B cell (primary cell): Measurements from ENCODE around the gene PIP4P1. TPM values are rescaled to one million over a fixed set of nuclear protein-coding genes. Genes with fewer than 3 reads are reported as not detected.
"Not testable (repeated sequence)": the region's sequence is repeated elsewhere in the genome, so short reads cannot be mapped to it uniquely, and the experiment has no call there.

Experiments used
- ATAC-seq: fragments of 200-7000 bp; cut with Tn5 transposase; one replicate; pipeline ENCODE4 v1.10.0; 2021; ENCODE audit warnings: low read depth, mild to moderate bottlenecking, moderate number of reproducible peaks, moderate library complexity
- CTCF ChIA-PET: fragments of 350-600 bp; sonication (Branson Sonifier 250); formaldehyde crosslinking; loops from one replicate; lab custom pipeline; 2021; ENCODE audit warnings: antibody characterized with exemption, inconsistent platforms; lab: Charles Lee
- POLR2A ChIA-PET: fragments of 350-600 bp; sonication (Branson Sonifier 250); formaldehyde crosslinking; loops from one replicate; lab custom pipeline; 2021; ENCODE audit warnings: antibody characterized with exemption; lab: Charles Lee
- DNase-seq: peaks from one replicate; pipeline ENCODE4 v3.0.0; 2013
- H2AFZ ChIP-seq: 2 replicates; pipeline ENCODE4 v1.6.1; 2012; ENCODE audit warnings: mild to moderate bottlenecking, low read depth, low read length; ENCODE audit not compliant: insufficient read depth, poor library complexity, severe bottlenecking
- H3K27ac ChIP-seq, 2 donors: 1 replicate in 1 of 2; 2 replicates in 1 of 2; pipeline ENCODE4 v1.5.1; 2012 to 2013; ENCODE audit warnings: low read length in 2 of 2, mild to moderate bottlenecking in 2 of 2, moderate library complexity in 1 of 2
- H3K27me3 ChIP-seq, 4 experiments: fragments of 200-600 bp in 1 of 4; sonication (generic) in 1 of 4; replicated peaks in 1 of 4; 1 replicate in 2 of 4; 2 replicates in 2 of 4; pipeline versions ENCODE4 v1.6.1 to v1.7.0; 2013 to 2016; ENCODE audit warnings: low read length in 3 of 4, mild to moderate bottlenecking in 2 of 4, mixed read lengths in 1 of 4, moderate library complexity in 1 of 4; ENCODE audit not compliant: insufficient read depth in 4 of 4, control insufficient read depth in 3 of 4; ENCODE audit errors: control extremely low read depth in 1 of 4
- H3K36me3 ChIP-seq, 2 experiments: replicated peaks in 1 of 2; 1 replicate in 1 of 2; 2 replicates in 1 of 2; pipeline versions ENCODE4 v1.6.1 to v1.7.1; 2013; ENCODE audit warnings: low read length in 1 of 2; ENCODE audit not compliant: insufficient read depth in 2 of 2, control insufficient read depth in 1 of 2; ENCODE audit errors: control extremely low read depth in 1 of 2, extremely low read depth in 1 of 2
- H3K4me1 ChIP-seq, 2 donors: fragments of 200-600 bp in 1 of 2; sonication (generic) in 1 of 2; 1 replicate in 1 of 2; 2 replicates in 1 of 2; pipeline versions ENCODE4 v1.5.1 to v1.6.1; 2013 to 2017; ENCODE audit warnings: low read length in 2 of 2; ENCODE audit not compliant: control insufficient read depth in 2 of 2, insufficient read depth in 2 of 2
- H3K4me2 ChIP-seq: replicated peaks from 2 replicates; pipeline ENCODE3; 2012; ENCODE audit warnings: mild to moderate bottlenecking, low read depth, low read length; ENCODE audit not compliant: poor library complexity, severe bottlenecking
- H3K4me3 ChIP-seq, 5 experiments: fragments of 200-600 bp in 1 of 5; sonication (generic) in 1 of 5; 1 replicate in 3 of 5; 2 replicates in 2 of 5; pipeline versions ENCODE4 v1.5.1 to v1.7.0; 2011 to 2016; ENCODE audit warnings: low read length in 4 of 5, mild to moderate bottlenecking in 4 of 5, low read depth in 2 of 5, control low read depth in 1 of 5, moderate library complexity in 1 of 5; ENCODE audit not compliant: insufficient read depth in 1 of 5; ENCODE audit errors: control extremely low read depth in 1 of 5, extremely low read depth in 1 of 5
- H3K79me2 ChIP-seq: fragments of 200-600 bp; sonication (generic); one replicate; pipeline ENCODE4 v1.6.0; 2016; ENCODE audit warnings: low read length; ENCODE audit not compliant: control insufficient read depth, insufficient read depth
- H3K9ac ChIP-seq: fragments of 200-600 bp; sonication (generic); 2 replicates; pipeline ENCODE4 v1.6.1; 2017; ENCODE audit warnings: mild to moderate bottlenecking, low read length, moderate library complexity
- H3K9me3 ChIP-seq, 3 donors: one replicate each; pipeline versions ENCODE4 v1.6.1 to v1.7.1; 2013; ENCODE audit warnings: low read length in 2 of 3; ENCODE audit not compliant: control insufficient read depth in 2 of 3, insufficient read depth in 1 of 3; ENCODE audit errors: control extremely low read depth in 1 of 3
- H4K20me1 ChIP-seq: 2 replicates; pipeline ENCODE4 v1.6.0; 2012; ENCODE audit warnings: mild to moderate bottlenecking, low read length; ENCODE audit not compliant: insufficient read depth, control insufficient read depth, poor library complexity, severe bottlenecking
- H3K27ac Mint-ChIP-seq: one replicate; pipeline ENCODE4 v1.8.0; 2021; ENCODE audit warnings: mixed read lengths
- H3K27me3 Mint-ChIP-seq: one replicate; pipeline ENCODE4 v1.8.0; 2021; ENCODE audit warnings: mixed read lengths
- H3K4me1 Mint-ChIP-seq: one replicate; pipeline ENCODE4 v1.8.0; 2021; ENCODE audit warnings: mixed read lengths
- H3K4me3 Mint-ChIP-seq: one replicate; pipeline ENCODE4 v1.8.0; 2021; ENCODE audit warnings: mixed read lengths
- H3K9me3 Mint-ChIP-seq: one replicate; pipeline ENCODE4 v1.8.0; 2022; ENCODE audit warnings: mixed read lengths; ENCODE audit not compliant: insufficient read depth
- EZH2 ChIP-seq: IDR thresholded peaks from 2 replicates; pipeline ENCODE4 v1.6.1; 2012; ENCODE audit warnings: borderline replicate concordance, low read depth, mild to moderate bottlenecking, moderate library complexity, low read length; ENCODE audit not compliant: insufficient read depth, poor library complexity, severe bottlenecking
- WGBS: methylation state at CpG from one replicate; pipeline ENCODE4 v1.1.5; 2013; ENCODE audit warnings: missing lambda C conversion rate; ENCODE audit not compliant: insufficient coverage; 5-methylcytosine and 5-hydroxymethylcytosine counted together
- intact Hi-C: fragments of 100-400 bp; cut with micrococcal nuclease; formaldehyde crosslinking; loops from one replicate; pipeline ENCODE4 v1.10.0; 2022
- polyA plus RNA-seq: library from polyadenylated mRNA; depleted of rRNA; stranded (reverse); fragments of >200 nt; gene quantifications from 2 replicates; pipeline ENCODE4 v1.2.3, GENCODE V29; 2012
- total RNA-seq, 2 donors: library from RNA; stranded (reverse); fragments of 120-200 nt in 1 of 2; gene quantifications; 1 replicate in 1 of 2; 2 replicates in 1 of 2; pipeline versions ENCODE4 v1.2.3 to v1.2.4, GENCODE V29; 2013 to 2022
- TF ChIP-seq, protein P1 (sequence below): fragments of 200-600 bp; IDR thresholded peaks from one replicate; pipeline ENCODE4 v1.8.0; 2022; ENCODE audit warnings: antibody characterized with exemption, mild to moderate bottlenecking

PIP4P1 gene
- total and polyA plus RNA-seq, 2 donors (not counting 1 experiment from before 2014, with no cell fraction given), result 97.5 to 183 TPM

DNA sequence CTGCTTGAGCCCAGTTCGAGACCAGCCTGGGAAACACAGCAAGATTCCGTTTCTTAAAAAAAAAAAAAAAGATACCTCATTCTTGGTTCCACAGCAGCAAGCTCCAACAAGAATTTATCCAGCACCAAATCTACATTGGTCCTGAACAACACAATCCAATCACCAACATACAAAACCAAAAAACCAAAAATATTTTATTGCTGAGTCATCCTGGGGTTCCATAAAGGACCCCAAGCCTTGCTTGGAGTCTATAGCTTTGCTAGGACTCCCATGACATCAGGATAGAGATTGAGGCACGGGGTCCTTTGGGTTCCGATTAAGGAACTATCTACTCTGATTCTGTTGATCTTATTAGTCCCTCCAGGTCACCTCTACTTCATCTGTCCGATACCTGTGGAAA, 14.3 kb downstream of the PIP4P1 start:
- no peak for DNase-seq
- H3K9ac ChIP-seq, result no peak overlapping the region
- intact Hi-C loops, result no loop called here
- H3K4me3 Mint-ChIP-seq, result no peak overlapping the region
- TF ChIP-seq, protein P1, sequence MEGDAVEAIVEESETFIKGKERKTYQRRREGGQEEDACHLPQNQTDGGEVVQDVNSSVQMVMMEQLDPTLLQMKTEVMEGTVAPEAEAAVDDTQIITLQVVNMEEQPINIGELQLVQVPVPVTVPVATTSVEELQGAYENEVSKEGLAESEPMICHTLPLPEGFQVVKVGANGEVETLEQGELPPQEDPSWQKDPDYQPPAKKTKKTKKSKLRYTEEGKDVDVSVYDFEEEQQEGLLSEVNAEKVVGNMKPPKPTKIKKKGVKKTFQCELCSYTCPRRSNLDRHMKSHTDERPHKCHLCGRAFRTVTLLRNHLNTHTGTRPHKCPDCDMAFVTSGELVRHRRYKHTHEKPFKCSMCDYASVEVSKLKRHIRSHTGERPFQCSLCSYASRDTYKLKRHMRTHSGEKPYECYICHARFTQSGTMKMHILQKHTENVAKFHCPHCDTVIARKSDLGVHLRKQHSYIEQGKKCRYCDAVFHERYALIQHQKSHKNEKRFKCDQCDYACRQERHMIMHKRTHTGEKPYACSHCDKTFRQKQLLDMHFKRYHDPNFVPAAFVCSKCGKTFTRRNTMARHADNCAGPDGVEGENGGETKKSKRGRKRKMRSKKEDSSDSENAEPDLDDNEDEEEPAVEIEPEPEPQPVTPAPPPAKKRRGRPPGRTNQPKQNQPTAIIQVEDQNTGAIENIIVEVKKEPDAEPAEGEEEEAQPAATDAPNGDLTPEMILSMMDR, result no peak
- TF ChIP-seq EZH2, result no peak
- H4K20me1 ChIP-seq, result no peaks in the 10 kb centered on the region
- peaks cover 18 to 74% of the 10 kb centered on the region in 2 experiments for H3K36me3 ChIP-seq
- H3K4me1 ChIP-seq, result peaks cover under 1 to 2% of the 10 kb centered on the region in 2 donors
- no peaks in the 10 kb centered on the region for H3K79me2 ChIP-seq
- no peak overlapping the region for H3K27ac Mint-ChIP-seq
- 100% methylated on average over 4 of the region's 5 CpGs for WGBS
- POLR2A ChIA-PET, result no interaction called here
- peaks cover 3% of the 10 kb centered on the region for H3K4me1 Mint-ChIP-seq
- H3K27ac ChIP-seq, result no peak overlapping the region
- no peaks in the 10 kb centered on the region for H3K27me3 Mint-ChIP-seq
- no peaks in the 10 kb centered on the region for H3K9me3 Mint-ChIP-seq
- no peaks in the 10 kb centered on the region for H3K27me3 ChIP-seq
- no peak overlapping the region for H2AFZ ChIP-seq
- H3K4me3 ChIP-seq, result no peak overlapping the region
- H3K9me3 ChIP-seq, result peaks cover 0 to 5% (median 0%) of the 10 kb centered on the region in 3 donors
- CTCF ChIA-PET, result no interaction called here
- no peak overlapping the region for H3K4me2 ChIP-seq
- ATAC-seq, result no peak

DNA sequence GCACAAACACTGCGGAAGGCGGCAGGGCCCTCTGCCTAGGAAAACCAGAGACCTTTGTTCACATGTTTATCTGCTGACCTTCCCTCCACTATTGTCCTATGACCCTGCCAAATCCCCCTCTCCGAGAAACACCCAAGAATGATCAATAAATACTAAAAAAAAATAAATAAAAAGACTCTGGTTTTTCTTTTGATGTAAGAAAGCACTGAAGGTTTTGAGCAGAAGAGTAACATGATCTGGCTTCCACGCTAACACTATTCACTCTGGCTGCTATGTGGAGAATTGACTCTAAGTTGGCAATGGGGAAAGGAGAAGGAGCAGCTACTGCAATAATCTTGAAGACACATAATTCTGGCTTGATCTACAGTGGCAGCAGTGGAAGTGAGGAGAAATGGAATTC, 17.6 kb downstream of the PIP4P1 start:
- H3K79me2 ChIP-seq, H3K4me3 ChIP-seq, H3K27me3 Mint-ChIP-seq, H2AFZ ChIP-seq, H3K27ac ChIP-seq, ATAC-seq, H3K4me3 Mint-ChIP-seq, H3K27ac Mint-ChIP-seq, DNase-seq, intact Hi-C loops, H3K9ac ChIP-seq, H3K9me3 ChIP-seq, H3K4me2 ChIP-seq, H4K20me1 ChIP-seq, H3K27me3 ChIP-seq, CTCF ChIA-PET, H3K9me3 Mint-ChIP-seq: not testable (repeated sequence)
- POLR2A ChIA-PET, result interaction anchor here (2.8 kb wide), 1 partner anchor 11 kb away, joined by 7 read pairs; the partner anchor contains the start of genes APEX1 and OSGEP
- Histone ChIP-seq H3K4me1 (peaks cover 27 to 31% of the 10 kb centered on the region in 2 donors), H3K36me3 (peaks cover 10 to 42% of the 10 kb centered on the region in 2 experiments)
- H3K4me1 Mint-ChIP-seq, result peaks cover 32% of the 10 kb centered on the region
- WGBS, result 100% methylated on average over 1 of the region's 4 CpGs
